ENCODE results near the gene BEGAIN. TPM values are rescaled to one million over a fixed set of nuclear protein-coding genes. Genes with fewer than 3 reads are reported as not detected.

Gene BEGAIN
- total RNA-seq, 3 donors from 2014 or later = 0.53 to 3.9 (median 2.0) TPM

GRCh38 chr14:100553471-100553870 is 33.7 kb downstream of the BEGAIN start:
- no peaks in the 10 kb centered on the region for H3K9me3 Mint-ChIP-seq

DNA sequence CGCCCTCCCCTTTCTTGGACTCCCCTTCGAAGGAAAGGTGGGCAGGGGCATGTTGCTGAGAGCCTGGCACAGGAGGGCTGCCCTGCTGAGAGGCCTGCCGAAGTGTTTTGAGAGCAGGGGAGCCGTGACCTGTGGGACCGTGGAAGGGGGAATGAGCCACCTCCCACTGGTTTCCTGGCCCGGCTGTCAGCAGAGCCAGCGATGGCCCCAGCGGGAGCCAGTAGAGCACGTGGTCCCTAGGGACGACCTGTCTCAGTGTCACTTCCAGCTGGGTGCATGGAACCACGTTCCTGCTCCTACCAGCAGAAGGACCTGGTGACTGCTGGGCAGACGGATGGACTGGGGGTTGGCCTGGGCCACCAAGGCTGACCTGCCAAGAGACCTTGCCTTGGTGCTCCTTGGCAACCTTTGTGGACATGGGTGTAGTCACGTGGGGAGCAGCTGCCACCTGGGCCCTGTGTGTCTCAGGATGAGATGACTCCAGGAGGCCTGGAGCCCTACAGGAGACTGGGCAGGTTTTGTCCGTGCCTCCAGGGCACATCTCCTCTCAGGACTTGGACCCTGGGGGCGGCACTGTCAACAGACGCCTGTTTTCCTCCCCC is 34.6 kb downstream of the BEGAIN start:
- H3K4me1 Mint-ChIP-seq (ENCODE audit: low read depth) = peaks cover 17% of the 10 kb centered on the region
- H3K9me3 Mint-ChIP-seq = no peaks in the 10 kb centered on the region
- no peaks in the 10 kb centered on the region for H3K36me3 Mint-ChIP-seq (ENCODE audit: insufficient read depth)

More at GRCh38 chr14:100553471-100553870, 33.7 kb downstream of the BEGAIN start:
- H3K36me3 Mint-ChIP-seq (ENCODE audit: insufficient read depth) = no peaks in the 10 kb centered on the region
- ATAC-seq = no peak
- H3K27me3 Mint-ChIP-seq (ENCODE audit: low read depth) = no peaks in the 10 kb centered on the region
- H3K4me3 Mint-ChIP-seq = no peak overlapping the region
- DNase-seq = no peak
- peaks cover 8% of the 10 kb centered on the region for H3K4me1 Mint-ChIP-seq (ENCODE audit: low read depth)

DNA sequence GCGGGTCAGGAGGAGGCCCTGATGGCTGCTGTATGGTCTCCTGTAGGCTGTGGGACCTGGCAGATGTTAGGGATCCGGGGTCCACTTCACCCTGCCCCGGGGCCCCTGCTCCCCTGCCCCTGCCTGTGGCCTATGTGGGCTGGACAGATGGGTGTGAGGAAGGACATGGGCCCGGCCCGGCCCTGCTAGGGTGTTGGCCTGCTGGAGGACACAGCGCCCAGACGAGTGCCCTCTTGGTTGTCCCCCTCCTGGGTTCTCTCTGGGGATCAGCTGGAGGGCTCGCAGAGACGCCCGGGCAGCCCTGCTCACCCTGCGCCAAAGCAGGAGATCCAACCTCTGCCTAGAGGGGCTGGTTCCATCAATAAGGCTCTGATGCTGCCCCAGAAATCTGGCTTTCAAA is 36.2 kb downstream of the BEGAIN start:
- H3K9me3 Mint-ChIP-seq = no peaks in the 10 kb centered on the region
- no peaks in the 10 kb centered on the region for H3K27me3 Mint-ChIP-seq (ENCODE audit: low read depth)
- H3K4me1 Mint-ChIP-seq (ENCODE audit: low read depth) = peaks cover 24% of the 10 kb centered on the region
- H3K4me3 Mint-ChIP-seq = no peak overlapping the region
- no peaks in the 10 kb centered on the region for H3K36me3 Mint-ChIP-seq (ENCODE audit: insufficient read depth)
- DNase-seq (no peak), ATAC-seq (no peak)

More for the DNA sequence above, 34.6 kb downstream of the BEGAIN start:
- Mint-ChIP-seq H3K4me3 (no peak overlapping the region), H3K27me3 (ENCODE audit: low read depth) (no peaks in the 10 kb centered on the region)
- DNase-seq = no peak
- no peak for ATAC-seq

DNA sequence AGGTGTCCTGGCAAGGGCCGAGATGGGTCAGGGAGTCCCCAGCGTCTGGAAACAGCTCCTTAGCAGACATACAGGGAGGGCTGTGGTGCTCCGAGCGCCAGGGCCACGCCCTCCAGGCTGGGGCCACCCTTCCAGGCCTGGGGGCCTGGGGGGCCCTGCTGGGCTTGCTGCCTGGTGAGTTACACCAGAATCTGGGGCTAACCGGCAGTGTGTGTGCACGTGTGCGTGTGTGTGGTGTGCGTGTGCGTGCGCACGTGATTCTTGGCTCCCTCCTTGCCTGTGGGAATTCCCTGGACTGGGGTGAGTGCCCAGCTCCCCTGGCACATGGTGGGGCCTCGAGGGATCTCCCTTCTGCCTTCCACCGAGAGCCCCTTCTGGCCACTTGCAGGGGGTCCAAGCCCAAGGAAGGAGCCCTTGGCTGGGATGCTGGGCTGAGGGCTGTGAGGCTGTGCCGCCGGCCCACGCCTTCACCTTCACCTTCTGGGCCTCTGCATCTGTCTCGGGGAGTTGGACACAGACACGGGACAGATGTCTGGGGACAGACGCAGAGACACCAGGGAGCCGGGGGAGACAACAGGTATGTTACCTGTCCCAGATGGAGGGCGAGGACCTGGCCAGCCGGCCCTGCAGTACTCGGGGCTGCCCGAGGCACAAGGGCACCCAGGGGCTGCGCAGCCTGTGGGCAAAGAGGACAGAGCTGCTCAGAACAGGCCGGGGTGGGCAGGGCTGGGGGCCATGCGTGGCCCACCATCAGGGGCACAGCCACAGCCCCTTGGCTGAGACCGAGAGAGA is 37.2 kb downstream of the BEGAIN start:
- Mint-ChIP-seq H3K36me3 (ENCODE audit: insufficient read depth) (no peaks in the 10 kb centered on the region), H3K4me1 (ENCODE audit: low read depth) (peaks cover 27% of the 10 kb centered on the region), H3K9me3 (no peaks in the 10 kb centered on the region), H3K4me3 (no peak overlapping the region), H3K27me3 (ENCODE audit: low read depth) (no peaks in the 10 kb centered on the region)
- ATAC-seq (no peak), DNase-seq (no peak)

GRCh38 chr14:100548939-100549338 is 38.3 kb downstream of the BEGAIN start:
- Mint-ChIP-seq H3K36me3 (ENCODE audit: insufficient read depth) (no peaks in the 10 kb centered on the region), H3K27me3 (ENCODE audit: low read depth) (no peaks in the 10 kb centered on the region), H3K4me3 (no peak overlapping the region), H3K4me1 (ENCODE audit: low read depth) (peaks cover 25% of the 10 kb centered on the region), H3K9me3 (no peaks in the 10 kb centered on the region)
- DNase-seq (no peak), ATAC-seq (no peak)

GRCh38 chr14:100548295-100548655 is 38.9 kb downstream of the BEGAIN start:
- H3K36me3 Mint-ChIP-seq (ENCODE audit: insufficient read depth) = no peaks in the 10 kb centered on the region
- DNase-seq (no peak), ATAC-seq (no peak)
- no peaks in the 10 kb centered on the region for H3K9me3 Mint-ChIP-seq
- no peaks in the 10 kb centered on the region for H3K27me3 Mint-ChIP-seq (ENCODE audit: low read depth)
- H3K4me1 Mint-ChIP-seq (ENCODE audit: low read depth) = peaks cover 25% of the 10 kb centered on the region
- H3K4me3 Mint-ChIP-seq = no peak overlapping the region

- ATAC-seq = peak; percentile 15 to 42
- Mint-ChIP-seq H3K27me3 (ENCODE audit: low read depth) (no peaks in the 10 kb centered on the region), H3K9me3 (no peaks in the 10 kb centered on the region), H3K4me1 (ENCODE audit: low read depth) (peaks cover 25% of the 10 kb centered on the region), H3K4me3 (peak overlapping the region; percentile 77), H3K36me3 (ENCODE audit: insufficient read depth) (no peaks in the 10 kb centered on the region)
- no peak for DNase-seq
Observed at GRCh38 chr14:100547633-100548294, 39.5 kb downstream of the BEGAIN start.

DNA sequence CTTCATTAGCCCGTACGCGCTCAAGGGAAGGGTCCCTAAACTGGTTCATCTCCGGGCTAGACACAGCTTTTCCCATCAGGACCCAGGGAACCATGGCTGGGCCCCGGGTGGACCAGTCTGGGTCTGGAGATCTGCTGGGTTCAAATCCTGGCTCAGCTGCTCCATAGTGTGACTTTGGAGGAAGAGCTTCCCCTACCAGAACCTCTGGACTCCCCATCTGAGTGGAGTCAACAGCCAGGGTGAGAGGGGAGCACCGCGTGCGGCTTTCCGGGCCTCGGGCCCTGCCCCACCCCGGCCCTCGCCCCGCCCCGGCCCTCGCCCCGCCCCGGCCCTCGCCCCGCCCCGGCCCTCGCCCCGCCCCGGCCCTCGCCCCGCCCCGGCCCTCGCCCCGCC is 41.2 kb downstream of the BEGAIN start:
- H3K36me3 Mint-ChIP-seq (ENCODE audit: insufficient read depth) = no peaks in the 10 kb centered on the region
- H3K27me3 Mint-ChIP-seq (ENCODE audit: low read depth) = no peaks in the 10 kb centered on the region
- DNase-seq (no peak), ATAC-seq (peak; percentile 2 to 60)
- H3K4me3 Mint-ChIP-seq = peak overlapping the region; percentile 42
- no peaks in the 10 kb centered on the region for H3K9me3 Mint-ChIP-seq
- H3K4me1 Mint-ChIP-seq (ENCODE audit: low read depth) = peaks cover 25% of the 10 kb centered on the region

GRCh38 chr14:100545359-100545758 is 41.9 kb downstream of the BEGAIN start:
- H3K4me1 Mint-ChIP-seq (ENCODE audit: low read depth) = peaks cover 25% of the 10 kb centered on the region
- H3K27me3 Mint-ChIP-seq (ENCODE audit: low read depth) = no peaks in the 10 kb centered on the region
- no peaks in the 10 kb centered on the region for H3K9me3 Mint-ChIP-seq
- H3K4me3 Mint-ChIP-seq = peak overlapping the region; percentile 42
- DNase-seq (no peak), ATAC-seq (no peak)
- H3K36me3 Mint-ChIP-seq (ENCODE audit: insufficient read depth) = no peaks in the 10 kb centered on the region

DNA sequence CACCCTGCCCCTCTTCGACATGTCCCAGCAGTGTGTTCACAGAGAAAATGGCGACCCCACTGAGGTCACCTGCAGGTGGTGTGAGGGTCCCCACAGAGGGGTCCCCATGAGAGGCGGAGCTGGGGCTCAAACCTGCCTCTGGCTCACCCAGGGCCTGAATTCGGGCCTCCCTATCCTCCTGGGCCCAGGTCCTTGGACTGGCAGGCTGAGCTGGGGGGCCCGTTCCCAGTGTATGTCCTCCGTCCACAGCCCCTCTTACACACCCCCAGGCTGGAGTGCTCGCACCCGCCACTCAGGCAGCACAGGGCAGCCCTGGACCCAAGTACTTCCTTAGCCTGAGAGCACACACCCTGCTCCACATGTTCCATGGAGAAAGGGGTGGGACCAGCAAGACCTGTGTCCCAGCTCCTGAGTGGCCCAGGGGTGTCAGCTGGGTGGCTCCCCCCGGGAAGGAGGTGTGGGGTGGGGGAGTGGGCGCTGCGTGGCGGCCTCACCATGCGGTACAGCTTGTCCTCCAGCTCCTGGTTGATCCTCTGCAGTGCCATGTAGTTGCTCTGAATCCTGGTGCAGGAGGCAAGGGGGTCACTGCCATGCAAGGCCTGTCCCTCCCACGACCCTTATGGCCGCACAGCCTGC is 42.6 kb downstream of the BEGAIN start:
- H3K27me3 Mint-ChIP-seq (ENCODE audit: low read depth) = no peaks in the 10 kb centered on the region

DNA sequence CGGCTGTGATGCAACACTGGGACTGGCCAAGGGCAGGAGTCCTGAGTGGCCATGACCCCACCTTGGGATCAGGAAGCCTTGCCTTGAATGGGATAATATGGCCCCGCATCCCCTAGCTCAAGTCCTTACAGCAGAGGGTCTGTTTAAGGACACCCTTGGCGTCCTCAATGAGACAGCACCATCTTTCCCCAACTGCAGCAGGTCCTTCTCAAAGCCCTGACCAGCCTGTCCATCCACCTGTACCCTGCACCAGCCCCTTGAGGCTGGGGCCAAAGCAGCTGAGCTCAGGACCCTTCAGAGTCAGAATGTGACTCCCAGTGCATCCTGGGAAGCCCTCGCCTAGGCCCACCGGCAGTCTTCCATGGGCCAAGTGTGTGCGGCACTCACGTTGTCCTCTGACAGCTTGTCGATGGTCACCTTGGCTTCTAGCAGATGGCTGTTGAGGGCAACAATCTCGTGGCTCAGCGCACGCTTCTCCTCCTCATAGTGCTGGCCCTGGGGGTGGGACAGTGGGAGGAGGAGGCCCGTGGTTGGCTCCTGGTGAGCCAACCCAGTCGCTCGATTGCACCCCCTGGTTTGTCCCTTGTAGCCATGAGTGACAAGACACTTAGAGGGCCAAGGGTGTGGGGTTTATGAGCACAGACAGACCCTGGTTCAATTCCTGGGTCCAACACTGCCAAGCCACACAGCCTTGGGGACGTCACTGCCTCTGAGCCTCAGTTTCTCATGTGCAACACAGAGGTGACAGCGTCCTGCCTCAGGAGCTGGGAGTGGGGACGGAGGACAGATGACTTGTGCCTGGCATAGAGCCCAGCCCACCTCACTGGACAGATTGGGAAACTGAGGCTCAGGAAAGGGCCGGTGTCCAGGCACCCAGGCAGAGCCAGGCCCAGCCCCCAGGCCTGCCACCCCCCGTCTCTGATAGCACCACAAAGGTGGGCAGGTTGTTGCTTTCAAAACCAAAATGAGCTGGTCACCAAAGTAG is 43.5 kb downstream of the BEGAIN start:
- ATAC-seq = no peak
- no peak for DNase-seq
- H3K9me3 Mint-ChIP-seq = no peaks in the 10 kb centered on the region
- H3K4me1 Mint-ChIP-seq (ENCODE audit: low read depth) = peaks cover 20% of the 10 kb centered on the region
- H3K27me3 Mint-ChIP-seq (ENCODE audit: low read depth) = no peaks in the 10 kb centered on the region
- H3K36me3 Mint-ChIP-seq (ENCODE audit: insufficient read depth) = no peaks in the 10 kb centered on the region
- no peak overlapping the region for H3K4me3 Mint-ChIP-seq

More for the DNA sequence above, 42.6 kb downstream of the BEGAIN start:
- no peaks in the 10 kb centered on the region for H3K36me3 Mint-ChIP-seq (ENCODE audit: insufficient read depth)
- H3K4me1 Mint-ChIP-seq (ENCODE audit: low read depth) = peaks cover 25% of the 10 kb centered on the region
- no peaks in the 10 kb centered on the region for H3K9me3 Mint-ChIP-seq
- DNase-seq (no peak), ATAC-seq (no peak)
- H3K4me3 Mint-ChIP-seq = no peak overlapping the region

GRCh38 chr14:100542619-100543205 is 44.5 kb downstream of the BEGAIN start:
- no peak overlapping the region for H3K4me3 Mint-ChIP-seq
- ATAC-seq = no peak
- DNase-seq = no peak
- peaks cover 11% of the 10 kb centered on the region for H3K4me1 Mint-ChIP-seq (ENCODE audit: low read depth)
- no peaks in the 10 kb centered on the region for H3K9me3 Mint-ChIP-seq
- H3K27me3 Mint-ChIP-seq (ENCODE audit: low read depth) = no peaks in the 10 kb centered on the region
- no peaks in the 10 kb centered on the region for H3K36me3 Mint-ChIP-seq (ENCODE audit: insufficient read depth)
